ENCODE results near the gene C10orf67.

DNA sequence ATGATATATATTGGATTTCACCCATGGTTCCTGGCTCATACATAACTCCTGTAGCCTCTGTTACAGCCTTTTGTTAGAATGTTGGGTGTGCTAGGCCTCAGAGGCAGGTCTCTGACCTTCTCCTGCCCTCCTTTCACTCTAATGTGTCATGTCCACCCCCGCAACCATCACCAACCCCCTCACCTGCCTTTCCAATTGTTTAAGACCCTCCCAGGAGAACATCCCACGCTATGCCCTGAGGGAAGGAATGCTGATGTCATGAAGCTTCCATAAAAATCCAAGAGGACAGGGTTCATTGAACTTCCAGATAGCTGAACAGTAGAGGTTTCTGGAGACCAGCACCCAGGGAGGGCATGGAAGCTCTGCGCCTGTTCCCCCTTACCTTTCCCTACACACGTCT is 30.8 kb upstream of the C10orf67 start:
- TF ChIP-seq CTCF (conservative IDR thresholded peaks at IDR 0.05 in 1 of 2, IDR thresholded peaks at IDR 0.05 in 1 of 2; ENCODE audit: extremely low read depth in 1 of 2, insufficient read depth in 1 of 2, low read depth in 1 of 2, low read length in 2 of 2) (no peak), EZH2 (IDR thresholded peaks at IDR 0.05; ENCODE audit: borderline replicate concordance, low read length) (no peak)

Data from mammary epithelial cell (primary cell).